ENCODE results near the gene FSTL1.
"Not testable (repeated sequence)": the region's sequence is repeated elsewhere in the genome, so short reads cannot be mapped to it uniquely, and the experiment has no call there.

FSTL1 gene

DNA sequence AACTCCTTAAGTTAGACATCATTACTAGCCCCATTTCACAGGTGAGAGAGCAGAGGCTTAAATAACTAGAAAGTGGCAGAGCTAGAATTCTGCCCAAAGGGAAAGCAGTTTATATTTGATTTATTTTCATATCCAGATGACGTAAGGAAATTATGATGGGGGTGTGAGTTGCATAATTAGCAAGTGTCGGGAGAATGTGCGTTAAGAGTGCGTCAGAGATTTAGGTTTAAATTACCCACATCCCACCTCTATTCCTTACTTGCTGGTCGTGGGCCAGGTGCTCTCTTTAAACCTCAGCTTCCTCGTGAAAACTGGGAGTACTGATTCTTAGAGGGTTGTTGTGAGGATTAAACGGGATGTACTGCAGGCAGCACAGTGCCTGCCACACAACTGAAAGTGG, 32.3 kb downstream of the FSTL1 start:
- no peak for DNase-seq (ENCODE audit: low spot score)

DNA sequence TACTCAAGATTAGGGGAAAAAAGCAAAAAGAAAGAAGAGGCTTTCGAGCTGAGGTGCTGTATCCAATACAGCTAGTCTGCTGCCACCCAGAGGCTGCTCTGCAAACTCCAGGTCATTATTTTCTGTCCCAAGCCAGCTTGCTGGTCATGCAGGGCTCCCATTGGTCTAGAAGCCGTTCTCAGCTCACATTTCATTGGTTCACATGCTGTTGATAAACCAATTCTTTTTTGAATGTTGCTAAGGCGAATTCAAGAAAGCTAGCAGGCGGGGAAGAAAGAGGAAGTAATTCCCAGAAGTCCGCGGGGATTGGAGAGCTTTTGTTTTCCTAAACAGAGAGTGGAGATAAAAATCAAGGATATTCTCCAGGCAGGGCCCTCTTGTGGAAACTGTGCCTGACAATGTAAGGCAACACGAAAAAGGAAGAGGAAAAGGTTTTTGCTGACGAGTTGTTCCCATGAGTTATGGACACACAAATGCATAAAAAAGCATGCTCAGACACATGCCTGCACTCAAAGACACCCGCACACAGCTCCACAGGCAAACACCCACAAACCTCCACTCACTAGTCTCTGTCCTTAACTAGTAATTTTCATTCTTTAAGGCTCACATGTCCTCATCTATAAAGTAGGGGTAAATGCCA, 33.4 kb downstream of the FSTL1 start:
- peak; percentile 95 for DNase-seq (ENCODE audit: low spot score)

DNA sequence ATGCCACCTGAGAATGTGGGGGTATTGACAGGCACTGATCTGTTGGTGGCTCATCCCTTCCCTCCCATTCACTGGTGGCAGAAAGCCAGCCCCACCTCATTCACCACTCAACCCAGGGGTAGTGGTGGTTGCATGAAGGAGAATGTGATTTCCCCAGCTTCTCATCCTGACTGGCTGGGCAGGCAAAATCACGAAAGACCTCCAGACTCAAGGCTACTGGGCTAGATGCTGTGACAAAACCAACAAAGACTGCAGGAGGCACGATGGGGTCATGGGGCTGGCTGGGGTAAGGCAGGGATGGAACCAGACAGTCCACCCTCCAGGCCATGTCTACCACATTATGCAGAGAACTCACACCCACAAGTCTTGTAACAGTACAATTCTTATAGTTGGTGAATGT, 33.9 kb downstream of the FSTL1 start:
- DNase-seq (ENCODE audit: low spot score): no peak

DNA sequence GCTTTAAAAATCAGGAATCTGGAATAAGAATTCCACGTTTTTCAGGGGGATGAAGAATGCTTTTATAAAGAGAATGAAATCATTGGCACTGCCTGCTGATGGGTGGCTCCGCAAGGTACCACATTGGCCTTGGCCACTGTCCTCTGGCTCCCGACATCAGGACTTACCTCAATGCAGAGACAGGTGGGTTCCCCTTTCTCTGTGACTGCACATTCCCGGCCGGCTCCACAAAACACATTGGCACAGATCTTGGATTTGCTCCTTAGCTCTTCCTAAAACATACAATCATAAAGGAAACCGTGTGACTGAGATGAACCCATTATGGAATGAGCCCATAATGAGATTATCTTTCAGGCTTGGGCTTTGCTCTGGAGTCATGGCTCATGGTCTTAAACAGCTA, 35.0 kb downstream of the FSTL1 start:
- no peak for DNase-seq (ENCODE audit: low spot score)

DNA sequence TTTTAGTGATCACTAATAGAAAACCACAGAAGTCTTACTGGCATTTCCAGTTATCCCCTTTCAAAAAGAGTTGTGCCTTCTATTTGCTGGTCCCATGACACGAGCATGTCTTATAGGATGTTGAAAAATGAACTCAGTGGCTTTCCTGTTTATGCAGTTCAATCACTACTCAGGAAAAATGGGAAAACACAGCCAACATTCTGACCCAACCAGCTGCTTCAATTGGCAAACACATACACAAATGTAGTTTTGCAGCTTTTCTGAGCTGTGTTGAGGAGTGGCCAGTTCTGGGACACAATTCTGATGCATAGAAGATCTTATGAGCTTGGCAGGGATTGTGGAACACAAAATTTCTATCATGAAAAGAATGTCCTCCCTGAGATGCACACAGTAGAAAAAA, 40.3 kb downstream of the FSTL1 start:
- no peak for DNase-seq (ENCODE audit: low spot score)

DNA sequence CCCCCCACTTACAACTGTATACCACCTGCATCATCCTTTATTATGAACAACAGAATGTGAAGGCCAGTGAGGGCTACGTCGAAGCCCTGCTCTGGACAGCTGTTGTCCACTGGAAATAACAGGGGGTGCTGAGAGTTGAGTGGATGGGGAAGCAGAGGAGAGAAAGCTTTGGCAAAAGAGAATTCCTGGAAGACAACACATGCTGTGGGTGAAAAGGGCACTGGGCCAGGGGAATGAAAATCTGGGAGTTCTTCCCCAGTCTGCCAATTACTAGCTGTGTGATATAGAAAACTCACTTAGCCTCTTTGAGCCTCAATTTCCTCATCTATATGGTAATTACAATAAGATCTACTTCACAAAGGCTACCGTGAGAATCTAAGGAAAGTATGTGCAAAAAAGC, 40.7 kb downstream of the FSTL1 start:
- no peak for DNase-seq (ENCODE audit: low spot score)

DNA sequence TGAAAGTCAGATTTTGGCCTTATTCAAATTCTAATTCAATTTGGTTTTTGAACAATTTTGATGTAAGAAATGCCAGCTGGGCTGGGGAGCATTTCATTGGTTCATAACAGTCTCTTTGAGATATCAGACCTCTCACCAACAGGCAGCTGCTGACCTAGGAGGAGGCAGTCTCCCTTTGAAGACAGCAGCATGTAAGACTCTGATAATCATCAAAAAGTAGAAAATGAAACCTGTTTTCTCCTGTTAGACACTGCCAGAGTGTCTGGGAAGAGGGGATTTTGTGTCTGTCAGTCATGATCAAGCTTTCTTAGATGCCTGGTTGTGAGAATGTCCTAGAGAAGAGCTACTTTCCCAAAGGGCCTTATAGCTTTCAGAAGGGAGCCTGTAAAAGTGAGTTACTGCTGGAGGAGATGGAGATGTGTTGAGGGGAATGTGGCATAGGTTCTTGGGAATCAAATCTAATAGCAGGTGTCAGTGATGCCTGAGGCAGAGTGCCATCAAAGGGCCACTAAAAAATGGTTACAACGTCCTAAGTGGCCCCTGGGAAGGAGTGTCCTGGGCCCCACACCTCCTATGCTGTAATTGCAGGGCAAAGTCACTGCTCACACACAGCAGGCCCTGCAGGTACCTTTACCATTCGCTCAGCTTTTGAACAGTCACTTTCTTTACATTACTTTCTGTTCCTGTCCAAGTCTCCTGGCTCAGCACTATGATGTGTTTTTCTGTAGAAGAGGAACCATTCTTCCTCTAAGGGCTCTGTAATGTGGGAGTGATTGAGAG, 43.1 kb downstream of the FSTL1 start:
- no peak for DNase-seq (ENCODE audit: low spot score)

DNA sequence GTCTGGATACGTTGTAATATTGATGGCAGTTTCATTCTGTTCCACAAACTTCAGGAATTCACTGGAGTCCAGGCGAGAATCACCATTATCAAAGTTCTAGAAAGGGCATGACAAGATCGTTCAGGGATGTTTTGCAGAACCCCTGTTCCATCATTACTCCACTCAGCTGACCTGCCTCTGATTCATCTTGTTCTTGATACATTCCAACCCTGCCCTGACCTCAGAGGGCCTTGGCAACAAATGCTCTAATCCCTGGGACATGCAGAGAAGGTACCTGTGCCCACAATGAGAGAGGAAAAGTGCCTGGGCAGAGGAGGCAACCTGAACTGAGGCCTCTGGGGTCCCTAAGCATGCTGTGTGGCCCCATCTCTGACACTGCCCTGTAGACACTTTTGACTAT, 45.9 kb downstream of the FSTL1 start:
- DNase-seq (ENCODE audit: low spot score): no peak

DNA sequence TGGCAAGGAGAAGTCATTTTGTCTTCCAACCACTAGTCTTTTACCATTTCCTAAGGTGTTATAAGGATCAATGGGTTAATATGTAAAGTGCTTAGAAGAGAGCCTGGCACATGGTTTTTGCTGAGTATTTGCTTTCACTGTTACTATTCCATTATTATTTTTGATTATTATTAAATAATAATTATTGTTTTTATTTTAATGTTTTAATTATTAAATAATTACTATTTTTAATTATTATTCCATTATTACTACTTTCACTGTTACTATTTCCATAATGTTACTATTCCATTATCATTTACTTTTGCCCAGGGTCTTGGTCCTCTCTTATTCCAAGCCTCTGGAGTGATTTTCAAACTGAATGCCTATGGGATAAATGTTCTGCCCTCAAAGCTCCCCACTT, 48.5 kb downstream of the FSTL1 start:
- no peak for DNase-seq (ENCODE audit: low spot score)

DNA sequence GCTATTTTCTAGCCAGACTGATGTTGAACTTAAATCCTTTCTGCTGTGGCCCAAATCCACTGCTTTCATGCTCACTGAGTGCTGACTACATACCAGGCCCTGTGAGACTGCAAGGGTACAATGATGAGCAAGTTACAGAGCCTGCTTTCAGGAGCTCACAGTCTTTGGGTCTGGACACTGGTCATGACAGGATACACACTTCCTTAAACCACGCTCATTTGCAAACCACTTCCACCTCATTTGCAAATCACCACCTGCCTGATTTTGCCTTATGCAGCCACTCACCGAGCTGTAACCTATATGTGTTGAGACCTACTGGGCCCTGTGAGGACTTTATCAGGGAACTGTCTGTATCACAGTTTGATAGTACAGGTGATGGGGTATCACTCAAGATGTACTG, 51.4 kb downstream of the FSTL1 start:
- DNase-seq (ENCODE audit: low spot score): no peak

DNA sequence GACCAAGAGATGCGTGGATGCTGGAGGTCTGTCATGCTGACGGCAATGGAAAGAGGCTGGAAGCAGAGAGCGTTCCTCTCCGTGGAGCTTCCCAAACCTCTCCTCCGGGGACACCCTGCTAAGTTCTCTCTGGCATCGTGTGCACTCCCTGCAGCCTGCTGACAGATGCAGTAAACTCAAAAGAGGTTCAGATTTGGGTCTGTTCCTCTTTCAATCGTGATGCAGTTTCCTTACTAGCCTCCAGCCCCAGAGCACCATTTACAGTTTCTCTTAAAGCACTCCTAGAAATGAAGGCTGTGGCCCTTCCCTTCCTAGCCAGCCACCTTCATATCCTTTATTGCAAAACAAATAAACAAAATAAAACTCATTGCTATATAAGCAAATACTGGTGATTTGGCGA, 54.3 kb downstream of the FSTL1 start:
- no peak for DNase-seq (ENCODE audit: low spot score)

DNA sequence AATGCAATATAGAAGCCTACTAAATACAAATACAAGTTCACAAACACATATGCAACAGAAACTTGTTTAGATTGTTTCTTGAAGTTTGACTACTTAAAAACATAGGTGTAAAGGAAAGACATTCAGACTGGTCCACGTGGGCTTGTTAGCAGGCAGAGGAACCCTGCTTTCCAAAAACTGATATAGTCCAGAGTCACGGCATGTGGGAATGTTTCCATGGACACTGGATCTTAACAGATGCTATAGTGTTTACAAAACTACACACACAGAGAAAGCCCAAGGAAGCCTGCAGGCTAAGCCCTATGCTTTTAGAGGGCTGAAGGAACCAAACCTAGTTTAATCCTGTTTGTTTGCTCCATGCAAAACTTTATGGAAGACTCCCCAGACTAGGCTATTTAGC, 56.4 kb downstream of the FSTL1 start:
- no peak for DNase-seq (ENCODE audit: low spot score)

DNA sequence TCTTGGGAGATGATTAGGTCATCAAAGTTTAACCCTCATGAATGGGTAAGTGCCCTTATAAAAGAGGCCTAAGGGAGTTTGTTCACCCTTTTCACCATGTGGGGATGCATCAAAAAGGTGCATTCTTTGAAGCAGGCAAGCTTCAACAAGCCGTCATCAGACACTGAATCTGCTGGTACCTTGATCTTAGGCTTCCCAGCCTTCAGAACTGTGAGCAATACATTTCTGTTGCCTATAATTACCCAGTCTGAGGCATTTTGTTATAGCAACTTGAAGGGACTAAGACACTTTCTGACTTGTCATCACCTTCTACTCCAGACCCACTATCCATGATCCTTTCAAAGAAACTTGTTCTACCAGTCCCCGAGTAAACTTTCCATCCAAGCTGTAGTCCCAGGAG, 57.0 kb downstream of the FSTL1 start:
- DNase-seq (ENCODE audit: low spot score): no peak

DNA sequence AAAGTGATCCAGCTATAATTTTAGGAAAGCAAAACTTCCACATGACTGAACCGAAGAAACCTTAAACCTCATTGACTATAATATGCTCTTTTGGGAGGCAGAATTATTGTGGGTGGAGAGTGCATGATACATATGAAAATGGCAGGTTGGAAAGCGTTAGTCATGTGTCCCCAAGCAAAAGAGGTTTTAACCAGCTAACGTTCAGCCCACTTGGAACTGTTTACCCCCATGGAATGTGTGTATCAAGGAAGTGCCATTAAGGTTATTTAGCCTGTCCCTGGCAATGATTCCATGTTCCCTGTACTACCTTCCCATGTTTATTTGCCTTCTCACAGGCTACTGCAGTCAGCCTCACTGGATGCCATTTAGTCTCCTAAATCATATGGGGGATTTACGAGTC, 57.5 kb downstream of the FSTL1 start:
- DNase-seq (ENCODE audit: low spot score): no peak

DNA sequence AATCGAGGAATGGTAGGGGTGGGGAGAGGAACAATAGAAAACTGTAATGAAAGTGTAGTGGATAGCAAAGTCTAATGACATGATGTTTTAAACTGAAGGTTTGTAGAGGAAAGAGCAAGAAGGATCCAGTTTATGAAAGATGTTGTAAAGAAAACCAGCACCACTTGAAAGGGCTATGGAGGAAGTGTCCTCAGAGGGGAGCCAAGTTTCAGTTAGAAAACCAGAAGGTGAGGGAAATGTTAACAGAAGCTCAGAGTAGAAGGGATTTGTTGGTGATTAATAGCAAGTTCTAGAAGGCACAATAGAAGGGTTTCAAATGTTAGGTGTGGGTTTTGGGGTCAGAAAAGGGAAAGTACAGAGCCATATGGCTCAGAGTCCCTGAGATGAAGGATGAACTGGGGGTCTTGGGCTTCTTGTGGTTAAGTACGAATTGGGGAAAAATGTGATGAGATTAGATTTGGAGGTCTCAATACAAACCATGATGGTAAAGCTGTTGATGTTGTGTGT, 67.8 kb downstream of the FSTL1 start:
- no peak for DNase-seq (ENCODE audit: low spot score)

DNA sequence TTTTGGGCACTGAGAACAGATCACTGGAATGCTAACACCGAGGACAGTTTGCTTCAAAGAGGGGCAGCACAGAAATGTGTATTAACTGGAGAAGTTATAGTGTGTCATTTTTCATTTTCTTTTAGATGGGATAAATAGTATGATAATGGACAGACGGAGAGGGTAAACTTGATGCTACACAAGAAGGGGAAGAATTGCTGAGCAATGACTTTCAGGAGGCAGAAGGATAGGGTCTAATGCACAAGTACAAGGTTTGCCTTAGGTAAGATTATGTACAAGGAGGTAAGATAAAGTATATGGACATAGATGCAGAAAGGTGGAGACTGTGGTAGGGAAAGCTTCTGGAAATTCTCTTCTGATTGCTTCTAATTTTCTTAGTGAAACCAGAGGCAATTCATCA, 69.3 kb downstream of the FSTL1 start:
- no peak for DNase-seq (ENCODE audit: low spot score)

DNA sequence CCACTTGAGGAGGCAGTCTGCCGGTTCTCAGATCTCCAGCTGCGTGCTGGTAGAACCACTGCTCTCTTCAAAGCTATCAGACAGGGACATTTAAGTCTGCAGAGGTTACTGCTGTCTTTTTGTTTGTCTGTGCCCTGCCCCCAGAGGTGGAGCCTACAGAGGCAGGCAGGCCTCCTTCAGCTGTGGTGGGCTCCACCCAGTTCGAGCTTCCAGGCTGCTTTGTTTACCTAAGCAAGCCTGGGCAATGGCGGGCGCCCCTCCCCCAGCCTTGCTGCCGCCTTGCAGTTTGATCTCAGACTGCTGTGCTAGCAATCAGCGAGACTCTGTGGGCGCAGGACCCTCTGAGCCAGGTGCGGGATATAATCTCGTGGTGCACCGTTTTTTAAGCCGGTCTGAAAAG, 72.8 kb downstream of the FSTL1 start:
- not testable (repeated sequence) for DNase-seq (ENCODE audit: low spot score)

DNA sequence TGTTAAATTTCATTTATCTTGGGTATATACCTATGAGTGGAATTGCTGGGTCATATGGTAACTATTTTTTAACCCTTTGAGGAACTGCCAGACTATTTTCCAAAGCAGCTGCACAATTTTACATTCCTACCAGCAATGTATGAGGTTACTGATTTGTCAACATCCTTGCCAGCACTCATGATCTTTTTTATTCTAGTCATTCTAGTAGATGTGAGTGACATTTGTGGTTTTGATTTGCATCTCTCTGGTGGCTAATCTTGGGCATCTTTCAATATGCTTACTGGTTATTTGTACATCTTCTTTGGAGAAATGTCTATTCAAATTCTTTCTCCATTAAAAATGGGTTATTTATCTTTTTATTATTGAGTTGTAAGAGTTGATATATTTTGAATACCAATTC, 80.3 kb downstream of the FSTL1 start:
- no peak for DNase-seq (ENCODE audit: low spot score)

DNA sequence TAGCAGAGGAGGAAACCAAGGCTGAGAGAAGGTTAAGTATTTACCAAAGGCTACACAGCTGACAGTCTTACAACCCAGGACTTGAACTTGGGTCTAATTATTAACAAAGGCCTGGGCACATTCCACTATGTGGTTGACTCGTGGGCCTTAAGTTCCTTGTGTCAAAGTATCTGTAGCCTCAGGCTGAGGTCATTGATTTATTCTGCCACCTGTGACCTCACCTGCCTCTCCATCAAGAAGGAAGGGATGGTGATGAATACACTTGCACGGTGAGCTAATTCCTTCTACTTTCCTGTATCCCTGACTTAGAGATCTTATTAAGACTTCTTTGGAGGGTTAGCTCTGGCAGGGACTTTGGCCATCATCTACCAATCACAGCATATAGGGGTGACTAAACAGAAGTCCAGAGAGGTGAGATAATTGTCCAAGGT, 81.7 kb downstream of the FSTL1 start:
- no peak for DNase-seq (ENCODE audit: low spot score)

DNA sequence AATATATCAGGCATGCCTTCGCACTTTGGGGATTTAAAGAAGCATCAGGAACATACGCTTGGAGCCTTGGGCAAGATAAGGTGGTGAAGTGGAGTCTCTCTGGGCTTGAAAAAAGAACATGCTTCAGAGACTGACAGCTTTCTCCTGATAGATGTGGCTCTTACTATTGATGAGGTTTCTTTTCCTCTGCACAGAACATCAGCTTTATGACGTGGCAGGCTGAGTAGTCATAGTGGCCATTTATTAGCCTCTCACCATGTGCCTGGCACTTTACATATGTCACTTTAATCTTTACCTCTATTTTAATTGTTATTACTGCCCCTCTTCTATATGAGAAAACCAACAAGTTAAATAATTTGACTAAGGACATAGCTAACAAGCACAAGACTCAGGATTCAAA, 82.6 kb downstream of the FSTL1 start:
- no peak for DNase-seq (ENCODE audit: low spot score)

DNA sequence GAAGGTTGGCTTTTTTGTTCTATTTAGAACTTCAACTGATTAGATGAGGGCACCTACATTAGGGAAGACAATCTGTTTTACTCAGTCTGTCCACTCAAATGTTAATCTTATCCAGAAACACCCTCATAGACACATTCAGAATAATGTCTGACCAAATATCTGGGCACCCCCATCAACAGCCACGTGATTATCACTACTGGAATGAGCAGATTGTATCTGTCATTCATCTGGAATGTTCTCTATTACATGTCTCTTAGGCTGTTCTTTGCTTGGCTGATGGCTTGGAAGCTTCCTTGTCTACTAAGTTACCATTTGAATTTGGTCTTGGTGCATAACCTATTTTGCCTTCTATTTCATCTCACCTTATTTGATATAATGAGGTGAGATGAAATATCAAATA, 86.0 kb downstream of the FSTL1 start:
- DNase-seq (ENCODE audit: low spot score): no peak

DNA sequence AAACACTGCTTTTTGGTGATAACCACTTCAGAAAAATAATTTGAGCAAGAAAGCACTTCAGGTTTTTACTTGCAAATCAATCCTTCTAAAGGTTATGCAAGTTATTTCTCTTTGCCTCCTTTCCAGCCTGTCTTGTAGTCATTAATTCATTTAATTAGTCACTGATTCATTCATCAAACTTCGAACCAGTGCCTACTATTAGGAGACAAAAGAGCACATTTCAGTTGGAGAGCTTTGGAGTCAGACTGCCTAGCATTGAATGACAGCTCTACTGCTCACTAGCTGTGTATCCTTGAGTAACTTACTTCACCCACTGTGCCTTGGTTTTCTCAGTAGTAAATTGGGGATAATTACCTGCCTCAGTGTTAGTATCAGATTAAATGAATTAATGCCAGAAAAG, 86.7 kb downstream of the FSTL1 start:
- DNase-seq (ENCODE audit: low spot score): no peak

DNA sequence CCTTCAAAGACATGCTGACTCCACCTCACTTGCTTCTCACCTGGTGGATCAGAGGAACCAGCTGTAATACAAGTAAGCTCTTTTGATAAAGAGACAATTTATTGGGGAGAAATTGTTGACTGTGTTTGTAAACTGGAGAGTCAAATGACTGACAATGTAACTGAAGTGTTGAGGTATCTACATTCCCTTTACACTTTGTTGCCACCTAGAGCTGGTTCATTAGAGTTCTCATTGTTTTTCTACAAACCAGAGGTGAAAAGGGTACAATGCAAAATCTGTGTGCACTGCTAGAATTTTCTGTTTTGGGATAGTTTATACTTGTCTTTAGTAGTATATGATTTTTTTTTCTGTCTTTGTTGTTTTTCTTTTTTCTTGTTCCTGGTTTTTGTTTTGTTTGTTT, 93.0 kb downstream of the FSTL1 start:
- peak; percentile 30 for DNase-seq (ENCODE audit: low spot score)

DNA sequence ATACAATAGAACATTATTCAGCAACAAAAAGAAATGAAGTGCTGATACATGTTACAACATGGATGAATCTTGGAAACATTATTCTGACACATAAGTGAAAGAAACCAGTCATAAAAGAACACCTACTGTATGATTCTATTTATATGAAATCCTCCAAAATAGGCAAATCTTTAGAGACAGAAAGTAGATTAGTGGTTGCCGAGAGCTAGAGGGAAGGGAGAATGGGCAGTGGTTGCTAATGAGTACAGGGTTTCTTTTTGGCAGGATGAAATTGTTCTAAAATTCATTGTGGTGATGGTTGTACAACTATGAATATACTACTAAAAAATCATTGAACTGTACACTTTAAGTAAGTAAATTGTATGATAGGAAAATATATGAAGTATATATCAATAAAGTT, 95.3 kb downstream of the FSTL1 start:
- DNase-seq (ENCODE audit: low spot score): no peak

Data from SW480 (cell line).